ENCODE data around the gene ARHGEF3.
"Not testable (repeated sequence)": the region's sequence is repeated elsewhere in the genome, so short reads cannot be mapped to it uniquely, and the experiment has no call there.

ARHGEF3 gene

DNA sequence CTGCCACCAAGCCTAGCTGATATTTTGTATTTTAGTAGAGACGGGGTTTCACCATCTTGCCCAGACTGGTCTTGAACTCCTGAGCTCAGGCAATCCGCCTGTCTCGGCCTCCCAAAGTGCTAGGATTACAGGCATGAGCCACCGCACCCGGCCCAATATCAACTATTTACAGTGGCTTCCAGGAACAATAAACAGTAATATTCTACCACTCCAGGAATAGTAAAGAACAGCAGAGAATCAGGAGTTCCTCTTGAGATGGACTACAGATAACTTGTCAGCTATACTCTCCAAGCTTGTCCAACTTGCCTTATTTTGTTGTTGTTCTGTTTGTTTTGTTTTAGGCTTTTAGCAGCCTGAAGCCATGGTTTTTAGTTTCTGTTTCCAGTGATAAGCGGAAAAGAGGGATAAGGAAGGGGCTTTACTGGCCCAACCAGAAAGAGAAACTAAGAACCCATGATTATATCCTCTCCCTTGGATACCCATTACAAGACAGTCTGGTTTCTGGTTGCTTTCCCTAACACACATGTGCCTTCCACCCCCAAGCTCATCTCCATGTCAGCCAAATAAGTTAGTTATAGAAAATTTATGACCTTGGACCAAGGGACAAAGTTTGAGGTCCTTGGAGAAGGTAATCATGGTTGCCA is 36.7 kb downstream of the ARHGEF3 start:
- no peak for DNase-seq

DNA sequence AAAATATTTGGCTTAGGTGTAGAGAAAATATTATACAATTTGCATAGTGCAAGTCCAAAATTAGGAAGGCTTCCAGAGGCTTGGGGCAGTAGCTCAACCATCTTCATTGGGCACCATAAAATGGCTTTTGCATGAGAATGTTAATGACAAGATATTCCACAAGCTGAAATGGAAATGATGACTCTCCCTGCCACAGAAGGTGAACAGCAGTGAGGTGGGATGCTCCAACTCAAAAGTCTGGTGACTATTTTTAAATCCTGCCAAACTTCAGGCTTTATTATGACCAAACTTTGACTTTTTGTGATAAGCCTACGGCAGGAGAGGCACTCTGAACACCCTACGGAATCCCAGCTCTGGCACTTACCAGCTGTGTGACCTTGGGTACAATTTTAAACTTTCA is 37.6 kb downstream of the ARHGEF3 start:
- DNase-seq, result no peak

DNA sequence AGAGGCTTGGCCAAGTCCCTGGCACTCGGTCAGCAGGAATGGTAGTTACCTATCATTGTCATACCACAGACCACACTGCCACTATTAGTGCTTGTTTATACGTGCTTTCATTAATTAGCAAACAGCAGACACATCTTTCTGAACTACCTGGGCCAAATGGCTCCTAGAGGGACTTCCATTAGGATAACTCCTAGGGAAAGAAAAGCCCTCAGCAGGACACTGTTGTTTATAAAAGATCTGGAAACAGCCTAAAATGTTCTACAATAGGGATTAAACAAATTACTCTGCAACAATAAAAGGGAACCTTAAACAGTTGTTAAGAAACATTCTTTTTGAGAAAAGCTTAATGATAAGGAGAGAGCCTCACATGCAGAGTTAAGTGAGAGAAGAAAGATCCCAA is 38.5 kb downstream of the ARHGEF3 start:
- no peak for DNase-seq

DNA sequence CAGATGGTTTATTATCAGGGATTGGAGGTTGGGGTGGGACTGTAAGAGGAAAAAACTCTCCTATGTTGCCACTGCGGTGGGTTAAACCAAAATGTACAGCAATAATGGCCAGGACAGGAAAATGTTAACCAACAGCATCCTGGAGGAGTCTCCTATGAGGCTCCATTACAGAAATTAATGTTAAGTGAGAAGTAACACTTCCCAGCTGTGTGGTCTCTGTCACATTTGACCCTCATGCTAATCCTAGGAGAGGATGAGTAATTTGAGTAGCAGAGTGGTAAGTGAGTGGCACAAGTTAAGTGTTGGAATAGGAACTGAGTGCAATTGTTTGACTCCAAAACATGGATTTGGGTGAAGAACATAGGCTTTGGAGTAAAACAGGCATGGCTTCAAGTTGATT is 39.0 kb downstream of the ARHGEF3 start:
- DNase-seq, result no peak

DNA sequence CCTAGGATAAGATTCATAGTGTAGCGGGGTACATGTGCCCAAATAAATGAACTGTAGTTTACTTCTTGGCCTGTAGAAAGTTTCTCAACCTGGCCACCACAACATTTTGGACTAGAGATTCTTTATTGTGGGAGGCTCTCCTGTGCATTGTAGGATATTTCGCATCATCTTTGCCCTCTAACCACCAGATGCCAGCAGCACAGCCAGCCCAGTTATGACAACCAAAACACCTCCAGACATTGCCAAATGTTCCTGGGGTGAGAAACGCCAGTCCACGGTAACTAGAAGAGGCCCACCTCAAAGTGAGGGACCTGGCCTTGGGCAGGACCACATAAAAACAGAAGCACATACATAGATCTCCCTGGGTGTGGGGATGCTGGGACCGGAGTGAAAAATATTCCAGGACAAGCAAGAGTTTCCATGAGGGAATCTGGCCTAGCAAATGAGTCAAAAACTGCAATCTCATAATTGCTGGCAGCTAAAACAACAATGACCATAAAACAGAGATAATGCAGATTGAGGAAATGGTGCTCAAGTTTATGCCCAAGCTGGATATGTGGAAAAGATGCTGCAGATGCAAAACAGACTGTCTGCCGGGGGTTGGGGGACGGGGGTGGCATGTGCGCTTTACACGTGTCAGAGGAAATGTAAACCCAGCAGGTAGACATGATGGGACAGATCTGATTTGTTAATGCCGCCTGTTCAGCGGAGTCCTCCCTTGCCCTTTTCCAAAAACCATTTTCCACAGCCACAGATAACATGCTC is 39.7 kb downstream of the ARHGEF3 start:
- no peak for DNase-seq

DNA sequence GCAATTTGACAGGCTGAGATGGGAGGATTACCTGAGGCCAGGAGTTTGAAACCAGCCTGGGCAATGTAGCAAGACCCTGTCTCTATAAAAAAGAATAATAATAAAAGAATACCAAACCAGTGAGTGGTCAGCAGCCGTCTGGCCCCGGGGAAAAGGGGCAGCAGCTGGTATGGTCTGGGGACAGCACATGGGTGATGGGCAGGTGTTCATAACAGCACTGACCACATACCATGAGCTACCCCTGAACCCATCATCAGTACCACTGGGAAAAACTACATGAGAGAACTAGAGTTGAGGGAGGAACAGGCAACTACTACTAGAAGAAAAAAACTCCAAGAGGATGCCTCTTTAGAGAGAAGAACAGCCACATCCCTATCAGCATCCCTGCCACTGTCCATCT is 40.7 kb downstream of the ARHGEF3 start:
- DNase-seq, result no peak

DNA sequence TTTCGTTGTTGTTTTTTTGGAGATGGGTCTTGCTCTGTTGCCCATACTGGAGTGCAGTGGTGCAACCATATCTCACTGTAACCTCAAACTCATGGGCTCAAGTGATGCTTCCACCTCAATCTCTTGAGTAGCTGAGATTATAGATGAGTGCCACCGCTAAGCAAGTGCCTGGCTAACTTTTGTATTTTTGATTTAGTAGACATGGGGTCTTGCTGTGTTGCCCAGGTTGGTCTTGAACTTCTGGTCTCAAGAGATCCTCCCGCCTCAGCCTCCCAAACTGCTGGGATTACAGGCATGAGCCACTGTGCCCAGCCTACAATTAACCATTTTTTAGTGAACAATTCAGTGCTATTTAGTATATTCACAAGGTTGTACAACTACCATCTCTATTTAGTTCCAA is 42.2 kb downstream of the ARHGEF3 start:
- no peak for DNase-seq

DNA sequence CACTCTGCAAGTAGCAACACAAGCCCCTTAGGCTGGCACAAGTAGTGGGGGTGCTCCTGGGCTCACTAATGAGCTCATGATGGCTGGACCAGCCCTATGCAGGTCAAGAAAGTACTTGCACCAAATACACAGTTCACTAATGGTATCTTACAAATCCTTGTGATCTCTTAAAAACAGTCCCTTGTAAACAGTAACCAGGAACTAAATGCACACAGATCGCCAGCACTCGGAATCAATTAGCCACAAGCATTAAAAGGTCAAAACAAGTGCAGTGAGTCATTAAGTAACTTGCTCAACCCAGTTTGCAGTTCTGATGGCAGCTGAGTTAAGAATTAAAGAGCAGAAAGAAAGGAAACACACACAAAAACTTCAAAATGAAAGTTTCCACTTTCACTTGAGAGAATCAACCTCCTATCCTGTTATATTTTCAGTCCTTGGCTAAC is 43.2 kb downstream of the ARHGEF3 start:
- DNase-seq, result peak; percentile 55

DNA sequence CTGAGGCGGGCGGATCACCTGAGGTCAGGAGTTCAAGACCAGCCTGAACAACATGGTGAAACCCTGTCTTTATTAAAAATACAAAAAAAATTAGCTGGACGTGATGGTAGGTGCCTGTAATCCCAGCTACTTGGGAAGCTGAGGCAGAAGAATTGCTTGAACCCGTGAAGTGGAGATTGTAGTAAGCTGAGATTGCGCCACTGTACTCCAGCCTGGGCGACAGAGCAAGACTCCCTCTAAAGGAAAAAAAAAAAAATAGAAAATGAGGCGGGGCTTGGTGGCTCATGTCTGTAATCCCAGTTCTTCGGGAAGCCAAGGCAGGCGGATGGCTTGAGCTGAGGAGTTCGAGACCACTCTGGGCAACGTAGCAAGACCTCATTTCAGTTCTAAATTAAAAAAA is 43.7 kb downstream of the ARHGEF3 start:
- DNase-seq, result not testable (repeated sequence)

DNA sequence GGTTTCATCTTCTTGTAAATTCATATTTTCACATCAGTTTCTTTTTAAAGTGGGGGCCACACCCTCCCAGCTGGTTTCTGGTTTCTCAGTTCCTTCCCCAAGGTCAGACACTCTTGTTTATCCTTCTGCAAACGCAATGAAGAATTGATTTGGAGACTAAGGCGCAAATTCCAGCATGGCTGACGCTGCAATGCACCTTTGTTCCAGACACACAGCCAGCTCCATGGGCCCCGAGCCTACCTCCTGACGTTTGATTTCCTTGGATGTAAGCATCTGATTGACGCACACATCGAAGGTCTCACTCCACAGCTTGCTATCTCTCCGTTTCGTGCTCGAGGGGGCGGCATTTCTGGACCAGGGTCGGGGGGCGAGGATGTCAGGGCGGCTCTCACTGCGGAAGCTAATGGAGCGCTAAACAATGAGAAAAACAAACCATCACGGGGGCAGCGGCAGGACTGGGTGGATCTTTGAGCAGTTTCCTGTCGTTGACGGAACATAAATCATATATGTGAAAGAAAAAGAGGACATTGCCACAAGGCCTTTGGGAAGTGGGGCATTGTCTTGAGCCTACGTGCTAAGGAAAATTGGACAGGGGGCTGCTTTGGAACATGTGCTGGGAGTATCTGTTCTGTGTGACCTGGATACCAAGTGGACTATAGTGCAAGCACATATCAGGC is 46.9 kb downstream of the ARHGEF3 start:
- DNase-seq, result peak; percentile 54

DNA sequence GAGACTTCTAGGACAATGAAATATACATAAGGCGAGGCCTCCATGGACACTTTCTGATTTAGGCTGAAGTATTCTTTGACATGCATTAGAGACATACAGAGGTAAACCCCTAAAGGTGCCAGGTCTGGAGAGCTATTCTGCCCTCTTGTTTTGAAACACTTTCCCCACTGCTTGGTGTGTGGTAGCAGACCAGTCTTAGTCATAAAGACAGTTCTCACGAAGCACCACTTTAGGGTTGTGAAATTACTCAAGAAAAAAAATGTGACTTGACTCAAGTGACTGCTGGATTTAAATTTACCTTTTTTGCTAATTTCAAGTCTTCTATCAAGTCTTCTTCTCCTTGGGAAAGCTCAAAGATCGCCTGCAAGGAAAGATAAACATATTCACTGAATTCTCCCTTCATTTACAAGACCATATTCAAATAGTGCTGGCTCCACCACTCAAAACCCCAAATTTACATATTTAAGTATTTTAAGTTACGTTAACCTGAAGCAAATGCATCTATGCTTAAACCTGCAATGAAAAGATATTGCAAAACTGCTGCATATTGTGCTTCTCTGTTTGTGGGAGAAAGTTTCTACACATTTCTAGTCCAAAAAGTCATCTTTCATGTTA is 48.4 kb downstream of the ARHGEF3 start:
- DNase-seq, result peak; percentile 30

DNA sequence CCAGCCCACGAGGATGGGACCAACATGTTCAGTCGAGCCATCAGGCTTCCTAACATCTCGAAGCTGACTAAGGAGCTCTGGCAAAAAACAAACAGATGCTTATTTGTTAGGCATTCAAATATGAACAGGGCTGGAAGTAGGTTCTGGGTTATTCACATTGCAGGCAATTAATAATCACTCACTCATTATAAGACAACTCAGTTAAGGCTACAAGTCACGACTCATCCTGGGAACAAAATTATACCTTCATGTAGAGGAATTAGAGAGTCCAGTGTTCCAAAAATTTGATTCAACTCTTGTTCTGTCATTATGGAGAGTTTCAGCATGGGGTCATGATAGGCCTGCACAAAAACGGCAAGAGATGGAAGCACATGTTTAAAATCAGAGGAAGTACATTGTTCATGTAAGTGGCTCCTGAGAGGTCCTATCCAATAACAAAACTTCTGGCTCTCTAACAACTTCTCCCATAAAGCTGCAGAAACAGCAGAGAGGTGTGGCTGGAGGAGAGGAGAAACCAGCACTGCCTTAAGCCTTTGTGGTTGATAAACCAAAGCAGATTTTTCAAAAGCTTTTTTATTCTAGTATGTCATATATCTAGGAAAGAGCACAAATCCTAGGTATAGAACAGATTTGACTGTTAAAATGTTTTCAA is 50.6 kb downstream of the ARHGEF3 start:
- DNase-seq, result no peak

DNA sequence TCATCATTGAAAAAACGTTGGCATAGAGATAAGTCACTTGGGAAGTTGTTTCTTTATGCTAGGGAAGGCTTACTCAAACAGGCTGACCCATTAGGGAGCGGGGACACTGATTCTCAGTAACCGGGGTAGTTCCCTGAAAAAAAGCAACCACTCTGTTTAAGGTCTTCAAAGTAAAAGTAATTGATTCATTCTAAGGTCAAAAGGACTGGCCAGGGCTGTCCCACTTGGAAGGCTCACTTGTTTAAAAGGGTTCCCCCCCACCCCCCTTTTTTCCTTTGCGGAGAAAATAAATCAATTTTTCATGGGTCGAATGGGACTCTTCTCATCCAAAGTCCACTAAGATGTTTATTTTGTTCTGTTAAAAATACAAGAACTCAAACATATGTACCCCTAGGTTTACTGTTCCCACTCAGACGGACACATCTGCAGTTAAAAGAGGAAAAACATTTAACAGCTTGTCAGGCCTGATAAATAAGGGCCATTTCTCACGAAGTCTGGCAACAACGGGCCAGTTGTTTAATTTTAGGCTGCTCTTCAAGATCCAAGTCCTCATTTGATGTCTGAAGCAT is 53.0 kb downstream of the ARHGEF3 start:
- no peak for DNase-seq

DNA sequence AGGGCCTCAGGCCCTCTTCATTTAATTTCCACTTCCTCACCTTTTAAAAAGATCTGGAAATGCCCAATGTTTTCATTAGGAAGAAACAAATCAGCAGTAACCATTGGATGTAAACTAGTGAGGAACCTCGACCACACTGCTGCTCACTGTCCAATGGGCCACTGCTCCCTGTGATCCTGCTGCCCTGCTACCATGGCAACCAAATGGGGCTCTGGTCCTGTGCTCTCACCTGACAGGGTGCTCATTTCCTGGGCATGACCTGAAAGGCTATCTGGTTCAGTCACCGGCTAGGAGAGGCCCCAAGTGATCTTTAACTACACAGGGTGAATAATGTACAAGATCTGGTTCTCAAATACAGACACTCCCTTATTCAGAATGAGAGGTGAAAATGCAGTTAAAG is 54.6 kb downstream of the ARHGEF3 start:
- no peak for DNase-seq

DNA sequence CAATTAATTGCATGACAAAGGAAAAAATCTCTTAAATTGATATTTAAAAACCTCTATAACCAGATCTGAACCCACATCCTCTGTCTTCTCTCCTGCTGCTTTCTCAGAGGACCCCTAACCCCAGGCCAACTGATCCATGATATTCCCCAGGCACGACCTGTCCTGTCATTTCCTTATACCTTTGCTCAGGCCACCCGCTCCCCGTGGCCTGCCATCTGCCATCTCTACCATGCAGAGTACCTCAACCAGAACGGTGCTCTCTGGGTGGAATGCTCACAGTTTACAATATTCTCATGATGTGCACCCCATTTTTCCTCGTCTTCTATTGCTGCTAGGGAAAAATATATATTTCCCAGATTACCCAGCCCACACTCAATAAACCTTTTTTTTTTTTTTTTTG is 57.7 kb downstream of the ARHGEF3 start:
- no peak for DNase-seq

DNA sequence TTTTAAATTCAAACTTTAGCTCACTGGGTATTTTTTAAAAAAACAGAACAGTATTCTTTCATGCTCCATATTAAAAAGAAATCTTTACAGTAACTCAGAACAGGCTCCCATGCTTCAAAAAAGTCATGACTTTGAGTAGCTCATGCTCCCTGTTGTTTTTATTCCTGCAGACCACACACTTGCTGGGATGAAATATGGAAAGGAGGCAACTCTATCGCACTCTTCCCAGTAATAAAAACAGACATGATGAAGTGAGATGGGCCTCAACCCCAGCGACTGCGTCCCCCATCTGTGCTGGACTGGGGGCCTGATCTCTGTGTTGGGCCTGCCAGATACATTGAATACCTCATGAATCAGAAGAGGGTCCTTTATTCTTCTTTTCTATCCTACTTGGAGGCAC is 58.9 kb downstream of the ARHGEF3 start:
- DNase-seq, result no peak

DNA sequence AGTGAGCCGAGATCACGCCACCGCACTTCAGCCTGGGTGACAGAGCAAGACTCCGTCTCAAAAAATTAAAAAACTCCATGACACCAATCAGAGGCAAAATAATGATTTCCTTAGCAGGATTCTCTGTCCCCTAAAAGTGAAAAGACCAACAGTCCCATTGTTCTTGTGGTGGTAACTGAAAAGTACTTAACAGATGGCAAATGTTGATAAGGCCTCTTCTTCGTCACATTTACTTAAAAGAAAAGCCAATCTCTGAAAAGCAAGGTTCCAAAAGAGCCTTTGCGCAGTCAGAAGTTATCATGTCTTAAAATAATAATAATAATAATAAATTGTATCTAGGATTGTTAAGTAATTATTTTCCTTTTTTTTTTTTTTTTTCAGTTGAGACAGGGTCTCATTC is 62.7 kb downstream of the ARHGEF3 start:
- DNase-seq, result no peak

DNA sequence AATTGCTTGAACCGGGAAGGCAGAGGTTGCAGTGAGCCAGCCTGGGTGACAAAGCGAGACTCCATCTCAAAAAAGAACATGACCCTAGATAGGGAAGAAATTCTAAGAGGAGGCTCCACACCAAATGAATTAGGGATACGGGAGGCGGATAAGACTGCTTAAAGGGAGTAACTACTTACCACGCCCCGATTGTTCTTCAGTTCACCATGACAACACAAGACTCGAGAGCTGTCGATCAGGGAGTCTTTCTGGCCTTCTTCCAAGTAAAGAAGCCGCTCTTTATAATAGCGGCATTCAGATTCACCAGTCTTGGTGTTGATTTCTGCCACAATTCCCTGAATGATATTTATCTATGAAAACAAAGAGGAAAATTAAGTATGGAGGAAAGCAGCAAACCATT is 64.7 kb downstream of the ARHGEF3 start:
- DNase-seq, result no peak

DNA sequence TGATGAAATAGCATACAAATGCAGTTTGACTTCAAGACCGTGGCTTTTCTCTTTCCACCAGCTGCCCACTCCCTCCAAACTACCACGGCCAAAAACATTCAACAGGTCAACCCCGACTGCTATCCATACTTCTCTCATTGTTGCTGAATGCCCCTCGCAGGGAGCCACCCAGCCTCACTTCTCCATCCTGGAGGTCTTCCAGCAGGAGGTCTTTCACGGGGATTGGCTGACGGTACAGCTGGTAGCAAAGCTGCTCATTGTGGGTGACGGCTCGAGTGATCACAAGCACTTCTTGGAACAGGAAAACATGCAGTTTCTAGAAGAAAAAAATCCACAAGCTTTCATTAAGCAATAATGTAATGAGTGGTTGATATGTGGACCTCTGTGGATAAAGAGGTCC is 69.6 kb downstream of the ARHGEF3 start:
- no peak for DNase-seq

DNA sequence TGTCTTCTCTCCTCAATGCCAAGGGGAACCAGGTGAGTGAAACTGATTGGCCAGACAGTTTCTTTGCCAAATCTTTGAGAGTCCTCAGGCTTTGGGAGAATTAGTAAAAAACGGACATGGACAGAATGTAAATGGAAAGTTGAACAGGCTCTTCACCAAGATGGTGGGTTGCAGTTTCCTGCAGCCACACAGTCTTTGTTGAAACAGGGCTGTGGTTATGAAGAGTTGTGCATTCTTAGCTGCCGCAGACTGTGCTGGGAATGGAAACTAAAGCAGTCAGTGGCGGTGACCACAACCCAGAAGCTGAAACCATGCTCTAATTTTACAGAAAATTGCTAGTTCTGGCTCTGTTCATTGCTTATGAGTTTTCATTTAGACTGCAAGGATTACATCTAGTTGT is 76.6 kb downstream of the ARHGEF3 start:
- DNase-seq, result peak; percentile 62

DNA sequence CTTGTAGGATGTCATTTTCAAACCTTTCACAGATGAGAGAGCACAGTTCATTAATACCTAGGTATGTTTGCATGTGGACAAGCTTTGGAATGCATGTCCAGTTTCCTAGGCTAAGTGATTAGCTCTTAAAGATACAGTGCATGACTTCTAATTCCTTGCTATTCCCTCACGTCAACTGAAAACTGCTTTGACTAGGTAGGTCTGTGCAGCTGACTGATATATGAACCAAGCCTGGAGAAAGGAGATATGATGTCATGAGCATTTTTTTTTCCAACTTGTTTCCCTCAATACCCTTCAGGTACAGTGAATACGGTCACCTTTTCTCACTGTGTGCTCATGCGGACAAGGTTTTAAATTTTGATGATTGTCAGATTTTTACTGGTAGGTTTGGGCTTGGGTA is 77.1 kb downstream of the ARHGEF3 start:
- no peak for DNase-seq

DNA sequence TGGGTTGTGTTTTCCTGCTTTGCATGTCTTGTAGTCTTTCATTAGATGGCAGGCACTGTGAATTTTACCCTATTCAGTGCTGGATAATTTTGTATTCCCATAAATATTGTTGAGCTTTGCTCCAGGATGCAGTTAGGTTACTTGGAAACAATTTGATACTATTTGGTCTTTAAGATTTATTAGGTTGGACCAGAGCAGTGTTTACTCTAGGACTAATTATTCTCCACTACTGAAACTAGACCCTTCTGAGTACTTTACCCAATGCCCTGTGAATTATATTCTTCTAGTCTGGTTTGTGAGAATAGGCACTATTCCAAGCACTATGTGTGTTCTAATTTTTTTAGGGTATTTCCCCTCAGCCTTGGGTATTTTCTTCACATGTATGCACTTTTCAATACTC is 80.9 kb downstream of the ARHGEF3 start:
- DNase-seq, result no peak

DNA sequence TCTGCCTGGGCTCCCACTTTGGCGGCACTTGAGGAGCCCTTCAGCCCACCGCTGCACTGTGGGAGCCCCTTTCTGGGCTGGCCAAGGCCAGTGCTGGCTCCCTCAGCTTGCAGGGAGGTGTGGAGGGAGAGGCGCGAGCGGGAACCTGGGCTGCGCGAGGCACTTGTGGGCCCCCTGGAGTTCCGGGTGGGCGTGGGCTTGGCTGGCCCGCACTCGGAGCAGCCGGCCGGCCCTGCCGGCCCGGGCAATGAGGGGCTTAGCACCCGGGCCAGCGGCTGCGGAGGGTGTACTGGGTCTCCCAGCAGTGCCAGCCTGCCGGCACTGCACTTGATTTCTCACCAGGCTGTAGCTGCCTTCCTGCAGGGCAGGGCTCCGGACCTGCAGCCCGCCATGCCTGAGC is 82.9 kb downstream of the ARHGEF3 start:
- not testable (repeated sequence) for DNase-seq
